ENCODE measurements around the gene BCL6B. TPM values are rescaled to one million over a fixed set of nuclear protein-coding genes. Genes with fewer than 3 reads are reported as not detected.
"Not testable (repeated sequence)": the region's sequence is repeated elsewhere in the genome, so short reads cannot be mapped to it uniquely, and the experiment has no call there.

BCL6B gene
- 1 to 10 TPM; 6.1 to 9.2 TPM for total RNA-seq

DNA sequence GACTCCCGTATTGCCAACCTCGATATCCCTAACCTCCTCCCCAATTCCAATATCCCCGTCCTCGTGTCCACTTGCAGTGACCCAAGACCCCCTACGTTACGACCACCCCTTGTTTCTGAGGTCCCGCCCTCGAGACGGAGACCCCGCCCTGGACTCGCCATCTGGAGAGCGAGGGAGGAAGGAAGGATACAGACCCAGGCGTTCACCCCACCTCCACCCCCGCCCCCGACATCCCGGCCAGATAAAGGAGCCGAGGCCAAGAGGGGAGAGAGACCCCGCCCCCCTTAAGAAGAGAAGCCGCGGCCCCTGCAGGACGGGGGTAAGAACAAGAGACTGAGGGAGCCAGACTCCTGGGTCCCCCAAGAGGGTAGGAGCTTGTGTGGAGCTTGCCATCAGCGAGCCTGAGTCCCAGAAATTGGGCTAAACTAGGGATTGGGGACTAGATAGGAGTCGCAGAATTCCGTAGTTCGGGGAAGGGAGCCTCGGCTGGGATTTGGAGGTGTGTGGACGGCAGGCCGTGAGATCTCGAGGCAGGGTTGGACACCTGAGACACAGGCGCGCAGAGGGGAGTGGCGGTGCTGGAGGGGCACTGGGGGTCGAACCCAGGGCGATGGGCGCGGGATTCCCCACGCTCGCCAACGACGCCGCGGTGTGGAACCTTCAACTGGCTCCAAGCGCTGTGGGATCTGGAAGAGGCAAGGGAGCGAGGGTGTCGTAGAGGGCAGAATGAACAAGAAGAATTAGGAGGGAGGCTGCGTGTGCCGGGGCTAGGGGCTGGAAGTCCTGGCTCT, at the start of gene BCL6B:
BCL6B (plus strand) TSS at position 270 of the 791 bp plus-strand sequence. CDS start 622 bp downstream, outside the sequence.
- Histone ChIP-seq H3K27ac (peak within 1 kb of the TSS; percentile 85 to 87), H3K36me3 (no peaks in the 10 kb centered on the region), H3K27me3 (peaks cover 0 to 5% of the 10 kb centered on the region in 2 donors), H3K4me3 (peak within 1 kb of the TSS; percentile 35 to 47), H3K9me3 (no peaks in the 10 kb centered on the region), H3K4me1 (peaks cover 0 to 60% of the 10 kb centered on the region in 2 donors)
- no peak for DNase-seq (ENCODE audit: low spot score)
- TF ChIP-seq, protein P1, sequence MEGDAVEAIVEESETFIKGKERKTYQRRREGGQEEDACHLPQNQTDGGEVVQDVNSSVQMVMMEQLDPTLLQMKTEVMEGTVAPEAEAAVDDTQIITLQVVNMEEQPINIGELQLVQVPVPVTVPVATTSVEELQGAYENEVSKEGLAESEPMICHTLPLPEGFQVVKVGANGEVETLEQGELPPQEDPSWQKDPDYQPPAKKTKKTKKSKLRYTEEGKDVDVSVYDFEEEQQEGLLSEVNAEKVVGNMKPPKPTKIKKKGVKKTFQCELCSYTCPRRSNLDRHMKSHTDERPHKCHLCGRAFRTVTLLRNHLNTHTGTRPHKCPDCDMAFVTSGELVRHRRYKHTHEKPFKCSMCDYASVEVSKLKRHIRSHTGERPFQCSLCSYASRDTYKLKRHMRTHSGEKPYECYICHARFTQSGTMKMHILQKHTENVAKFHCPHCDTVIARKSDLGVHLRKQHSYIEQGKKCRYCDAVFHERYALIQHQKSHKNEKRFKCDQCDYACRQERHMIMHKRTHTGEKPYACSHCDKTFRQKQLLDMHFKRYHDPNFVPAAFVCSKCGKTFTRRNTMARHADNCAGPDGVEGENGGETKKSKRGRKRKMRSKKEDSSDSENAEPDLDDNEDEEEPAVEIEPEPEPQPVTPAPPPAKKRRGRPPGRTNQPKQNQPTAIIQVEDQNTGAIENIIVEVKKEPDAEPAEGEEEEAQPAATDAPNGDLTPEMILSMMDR (IDR thresholded peaks at IDR 0.05), result no peak

DNA sequence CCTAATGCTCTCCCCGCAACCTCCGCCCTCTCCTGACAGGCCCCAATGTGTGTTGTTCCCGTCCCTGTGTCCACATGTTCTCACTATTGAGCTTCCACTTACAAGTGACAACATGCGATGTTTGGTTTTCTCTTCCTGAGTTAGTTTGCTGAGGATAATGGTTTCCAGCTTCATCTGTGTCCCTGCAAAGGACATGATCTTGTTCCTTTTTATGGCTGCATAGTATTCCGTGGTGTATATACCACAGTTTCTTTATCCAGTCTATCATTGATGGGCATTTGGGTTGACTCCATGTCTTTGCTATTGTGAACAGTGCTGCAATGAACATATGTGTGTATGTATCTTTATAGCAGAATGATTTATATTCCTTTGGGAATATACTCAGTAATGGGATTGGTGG, 43.4 kb upstream of the BCL6B start:
- not testable (repeated sequence) for H3K4me1 ChIP-seq; H3K9me3 ChIP-seq; H3K27me3 ChIP-seq; H3K36me3 ChIP-seq; DNase-seq (ENCODE audit: low spot score); H3K27ac ChIP-seq; H3K4me3 ChIP-seq

DNA sequence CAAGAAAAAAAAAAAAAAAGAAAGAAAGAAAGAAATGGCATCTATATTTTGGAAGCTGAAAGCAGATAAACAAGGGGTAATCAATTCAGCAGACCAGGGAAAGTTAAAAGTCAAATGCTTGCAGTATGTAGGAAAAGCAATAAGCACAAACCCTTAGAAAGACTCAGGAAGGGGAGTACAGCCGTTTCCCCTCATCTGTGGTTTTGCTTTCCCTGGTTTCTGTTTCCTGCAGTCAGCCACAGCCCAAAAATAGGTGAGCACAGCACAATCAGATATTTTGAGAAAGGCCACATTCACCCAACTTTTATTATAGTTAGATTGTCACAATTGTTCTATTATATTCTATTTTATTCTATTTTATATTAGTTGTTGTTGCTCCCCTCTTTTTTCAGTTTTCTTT, 41.4 kb upstream of the BCL6B start:
- Histone ChIP-seq H3K27ac (no peak overlapping the region), H3K4me1 (no peaks in the 10 kb centered on the region), H3K4me3 (no peak overlapping the region), H3K36me3 (no peaks in the 10 kb centered on the region), H3K9me3 (peaks cover 0 to 7% of the 10 kb centered on the region in 2 donors), H3K27me3 (no peaks in the 10 kb centered on the region)
- TF ChIP-seq, protein P1 (IDR thresholded peaks at IDR 0.05), result no peak
- no peak for DNase-seq (ENCODE audit: low spot score)

- TF ChIP-seq, protein P1 (IDR thresholded peaks at IDR 0.05), result no peak
- no peaks in the 10 kb centered on the region for H3K4me1 ChIP-seq
- no peaks in the 10 kb centered on the region for H3K36me3 ChIP-seq
- H3K27ac ChIP-seq, result no peak overlapping the region
- H3K27me3 ChIP-seq, result no peaks in the 10 kb centered on the region
- no peak overlapping the region for H3K4me3 ChIP-seq
- no peak for DNase-seq (ENCODE audit: low spot score)
- peaks cover 0 to 2% of the 10 kb centered on the region in 2 donors for H3K9me3 ChIP-seq
Observed at GRCh38 chr17:6985266-6985665, 37.6 kb upstream of the BCL6B start.

GRCh38 chr17:6986676-6987075, 36.2 kb upstream of the BCL6B start:
- no peaks in the 10 kb centered on the region for H3K4me1 ChIP-seq
- no peaks in the 10 kb centered on the region for H3K27me3 ChIP-seq
- TF ChIP-seq, protein P1 (IDR thresholded peaks at IDR 0.05), result no peak

GRCh38 chr17:6989779-6990178, 33.1 kb upstream of the BCL6B start:
- Histone ChIP-seq H3K9me3 (no peaks in the 10 kb centered on the region), H3K4me3 (no peak overlapping the region), H3K27me3 (no peaks in the 10 kb centered on the region), H3K4me1 (no peaks in the 10 kb centered on the region), H3K27ac (no peak overlapping the region), H3K36me3 (no peaks in the 10 kb centered on the region)
- DNase-seq (ENCODE audit: low spot score), result no peak
- TF ChIP-seq, protein P1 (IDR thresholded peaks at IDR 0.05), result no peak

More at GRCh38 chr17:6986676-6987075, 36.2 kb upstream of the BCL6B start:
- H3K4me3 ChIP-seq, result no peak overlapping the region
- no peaks in the 10 kb centered on the region for H3K9me3 ChIP-seq
- no peak for DNase-seq (ENCODE audit: low spot score)
- H3K36me3 ChIP-seq, result no peaks in the 10 kb centered on the region
- no peak overlapping the region for H3K27ac ChIP-seq

DNA sequence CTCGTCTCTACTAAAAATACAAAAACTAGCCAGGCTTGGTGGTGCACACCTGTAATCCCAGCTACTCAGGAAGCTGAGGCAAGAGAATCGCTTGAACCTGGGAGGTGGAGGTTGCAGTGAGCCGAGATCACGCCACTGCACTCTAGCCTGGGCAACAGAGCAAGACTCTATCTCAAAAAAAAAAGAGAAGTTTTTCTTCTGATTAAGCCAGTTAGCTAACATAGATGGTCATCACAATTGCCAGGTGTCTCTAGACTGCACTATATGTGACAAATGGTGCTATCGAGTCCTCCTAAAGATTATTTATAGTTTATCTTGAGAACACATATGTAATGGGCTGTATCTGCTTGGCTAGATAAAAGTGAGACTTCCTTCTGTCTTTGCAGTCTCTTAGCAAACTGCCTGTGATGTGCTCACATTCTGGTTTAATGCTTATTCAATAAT, 29.2 kb upstream of the BCL6B start:
- not testable (repeated sequence) for H3K9me3 ChIP-seq; DNase-seq (ENCODE audit: low spot score); H3K4me3 ChIP-seq; H3K36me3 ChIP-seq; H3K27me3 ChIP-seq; H3K27ac ChIP-seq
- peaks cover 0 to 14% of the 10 kb centered on the region in 2 donors for H3K4me1 ChIP-seq
